Measurements from ENCODE around the gene CNNM4.

- TF ChIP-seq, protein P1, sequence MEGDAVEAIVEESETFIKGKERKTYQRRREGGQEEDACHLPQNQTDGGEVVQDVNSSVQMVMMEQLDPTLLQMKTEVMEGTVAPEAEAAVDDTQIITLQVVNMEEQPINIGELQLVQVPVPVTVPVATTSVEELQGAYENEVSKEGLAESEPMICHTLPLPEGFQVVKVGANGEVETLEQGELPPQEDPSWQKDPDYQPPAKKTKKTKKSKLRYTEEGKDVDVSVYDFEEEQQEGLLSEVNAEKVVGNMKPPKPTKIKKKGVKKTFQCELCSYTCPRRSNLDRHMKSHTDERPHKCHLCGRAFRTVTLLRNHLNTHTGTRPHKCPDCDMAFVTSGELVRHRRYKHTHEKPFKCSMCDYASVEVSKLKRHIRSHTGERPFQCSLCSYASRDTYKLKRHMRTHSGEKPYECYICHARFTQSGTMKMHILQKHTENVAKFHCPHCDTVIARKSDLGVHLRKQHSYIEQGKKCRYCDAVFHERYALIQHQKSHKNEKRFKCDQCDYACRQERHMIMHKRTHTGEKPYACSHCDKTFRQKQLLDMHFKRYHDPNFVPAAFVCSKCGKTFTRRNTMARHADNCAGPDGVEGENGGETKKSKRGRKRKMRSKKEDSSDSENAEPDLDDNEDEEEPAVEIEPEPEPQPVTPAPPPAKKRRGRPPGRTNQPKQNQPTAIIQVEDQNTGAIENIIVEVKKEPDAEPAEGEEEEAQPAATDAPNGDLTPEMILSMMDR (IDR thresholded peaks at IDR 0.05) = no peak
- TF ChIP-seq POLR2A (IDR thresholded peaks at IDR 0.05) (no peak), POLR2AphosphoS5 (IDR thresholded peaks at IDR 0.05) (no peak)
These were observed 92.0 kb downstream of the CNNM4 start for GRCh38 chr2:96852667-96853066.
